DLD1 (cell line): ENCODE measurements around the gene CIT.
"Not testable (repeated sequence)": the region's sequence is repeated elsewhere in the genome, so short reads cannot be mapped to it uniquely, and the experiment has no call there.

Experiments
- in situ Hi-C: cut with HindIII; loops from 2 replicates; pipeline ENCODE4 v1.10.0; 2017; ENCODE audit warnings: low sequenced_read_pairs

CIT gene

DNA sequence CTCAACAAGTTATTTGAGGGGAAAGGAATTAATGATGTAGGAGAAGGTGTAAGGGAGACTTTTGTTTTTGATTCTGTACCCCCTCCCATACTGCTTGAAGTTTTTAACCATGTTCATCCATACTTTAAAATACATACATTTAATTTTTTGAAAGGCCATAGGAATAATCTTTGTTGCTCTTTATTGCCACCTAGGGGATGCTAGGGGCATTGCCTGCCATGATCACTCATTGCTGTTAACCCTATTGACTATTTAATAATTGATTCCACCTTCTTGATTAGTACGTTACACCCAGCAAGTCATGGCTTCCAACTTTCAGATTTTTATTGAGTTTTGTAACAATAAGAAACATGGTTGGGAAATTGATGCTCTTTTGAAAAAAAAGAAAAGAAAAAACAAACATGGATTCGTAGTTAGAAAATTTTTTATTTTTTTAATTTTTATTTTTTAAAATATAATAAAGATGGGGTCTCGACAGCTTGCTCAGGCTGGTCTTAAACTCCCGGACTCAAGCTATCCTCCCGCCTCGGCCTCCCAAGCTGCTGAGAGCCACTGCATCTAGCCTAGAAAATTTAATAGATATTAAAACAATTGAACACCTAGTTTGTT, 217.7 kb downstream of the CIT start:
- in situ Hi-C loops = no loop called here

DNA sequence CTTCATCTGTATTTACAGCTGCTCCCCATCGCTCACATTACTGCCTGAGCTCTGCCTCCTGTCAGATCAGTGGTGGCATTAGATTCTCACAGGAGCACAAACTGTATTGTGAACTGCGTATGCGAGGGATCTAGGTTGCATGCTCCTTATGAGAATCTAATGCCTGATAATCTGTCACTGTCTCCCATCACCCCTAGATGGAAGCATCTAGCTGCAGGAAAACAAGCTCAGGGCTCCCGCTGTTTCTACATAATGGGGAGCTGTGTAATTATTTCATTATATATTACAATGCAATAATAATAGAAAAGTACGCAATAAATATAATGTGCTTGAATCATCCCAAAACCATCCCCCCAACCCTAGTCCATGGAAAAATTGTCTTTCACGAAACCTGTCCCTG, 219.0 kb downstream of the CIT start:
- in situ Hi-C loops = not testable (repeated sequence)

DNA sequence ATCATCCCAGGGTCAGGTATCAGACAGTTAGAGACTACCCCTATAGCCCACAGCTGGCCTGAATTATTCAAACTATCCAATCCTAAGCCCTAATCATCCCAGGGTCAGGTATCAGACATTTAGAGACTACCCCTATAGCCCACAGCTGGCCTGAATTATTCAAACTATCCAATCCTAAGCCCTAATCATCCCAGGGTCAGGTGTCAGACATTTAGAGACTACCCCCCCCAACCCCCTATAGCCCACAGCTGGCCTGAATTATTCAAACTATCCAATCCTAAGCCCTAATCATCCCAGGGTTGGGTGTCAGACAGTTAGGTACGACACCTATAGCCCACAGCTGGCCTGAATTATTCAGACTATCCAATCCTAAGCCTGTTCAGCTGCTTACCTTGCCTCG, 220.1 kb downstream of the CIT start:
- in situ Hi-C loops = not testable (repeated sequence)

DNA sequence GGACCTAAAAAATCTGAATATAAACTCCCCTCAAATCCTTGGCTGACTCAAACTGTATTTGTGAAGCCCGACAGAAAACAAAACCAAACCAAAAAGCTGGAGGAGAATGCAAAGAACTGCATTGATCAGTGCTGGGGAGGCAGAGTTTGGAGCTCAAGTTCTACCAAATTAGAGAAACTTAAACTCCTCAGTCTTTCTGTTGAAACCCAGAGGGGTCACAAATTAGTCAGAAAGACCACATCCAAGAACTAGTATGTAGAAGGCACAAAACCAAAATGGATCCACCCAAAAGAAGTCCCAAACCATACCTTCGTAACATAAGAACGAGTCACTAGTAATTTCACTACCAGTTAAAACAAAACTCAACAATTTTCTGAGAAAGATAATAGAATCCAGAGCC, 224.5 kb downstream of the CIT start:
- in situ Hi-C loops = no loop called here

DNA sequence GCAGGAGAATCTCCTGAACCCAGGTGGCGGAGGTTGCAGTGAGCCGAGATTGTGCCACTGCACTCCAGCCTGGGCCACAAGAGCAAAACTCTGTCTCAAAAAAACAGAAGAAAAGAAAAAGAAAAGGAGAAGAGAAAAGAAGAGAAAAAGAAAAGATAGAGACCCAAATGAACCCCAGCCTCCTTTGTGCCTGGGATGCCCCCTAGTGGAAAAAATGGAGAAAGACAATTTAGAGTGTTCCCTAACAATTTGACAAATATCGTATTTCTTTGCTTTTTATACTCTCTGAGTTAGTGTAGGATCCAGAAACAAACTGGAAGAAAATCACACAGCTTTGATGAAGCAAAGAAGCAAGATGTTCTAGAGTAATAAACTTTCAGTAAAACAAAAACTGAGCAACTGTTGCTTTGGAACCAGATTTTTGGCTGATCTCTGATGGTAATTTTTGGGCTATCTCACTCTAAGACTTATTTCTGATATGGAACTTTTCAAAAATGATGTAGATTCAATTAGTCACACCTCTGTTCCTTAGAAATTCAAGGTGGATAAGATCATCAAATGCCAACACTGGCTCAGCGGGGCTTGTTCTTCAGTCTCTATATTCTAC, 227.8 kb downstream of the CIT start:
- in situ Hi-C loops = no loop called here

DNA sequence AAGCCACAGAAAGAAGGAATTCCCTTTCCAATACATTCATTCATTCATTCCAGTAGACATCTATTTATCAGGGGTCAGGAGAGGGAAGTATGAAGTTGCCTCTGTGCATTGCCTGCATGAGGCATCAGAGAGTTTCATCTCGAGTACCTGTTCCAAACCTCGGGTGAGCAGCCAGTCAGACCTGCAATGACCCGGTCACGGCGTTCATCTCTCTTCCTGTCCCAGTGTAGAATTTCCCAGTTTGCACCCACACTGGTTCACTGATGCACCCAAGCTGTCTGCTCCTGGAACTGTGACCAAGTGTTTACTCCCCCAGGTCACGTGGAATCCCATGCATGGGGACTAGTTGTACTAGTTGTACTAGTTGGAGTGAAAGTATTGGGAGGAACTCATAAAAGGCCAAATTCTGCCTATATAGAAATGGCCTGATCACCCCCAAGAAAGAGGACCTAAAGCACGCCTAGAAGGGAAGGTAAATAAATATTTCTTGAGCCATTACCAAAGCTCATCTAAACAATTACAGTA, 231.5 kb downstream of the CIT start:
- in situ Hi-C loops = no loop called here

DNA sequence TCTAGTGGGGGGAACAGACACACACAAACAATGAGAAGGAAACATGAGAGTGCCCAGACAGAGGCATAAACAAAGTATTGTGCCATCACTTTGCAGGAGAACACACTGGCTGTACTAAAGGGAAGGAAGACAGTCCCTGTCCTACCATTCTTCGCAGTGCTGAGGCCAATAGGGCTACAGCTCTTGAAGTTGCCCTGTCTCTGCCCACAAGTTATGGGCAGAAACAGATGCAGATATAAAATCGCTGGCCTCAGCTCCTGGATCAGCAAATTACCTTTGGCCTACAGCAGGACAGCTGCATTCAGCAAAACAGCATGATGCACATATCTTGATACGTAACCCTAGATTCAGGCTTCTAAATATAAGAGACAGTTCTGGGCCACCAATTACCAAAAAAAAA, 232.2 kb downstream of the CIT start:
- in situ Hi-C loops = no loop called here

DNA sequence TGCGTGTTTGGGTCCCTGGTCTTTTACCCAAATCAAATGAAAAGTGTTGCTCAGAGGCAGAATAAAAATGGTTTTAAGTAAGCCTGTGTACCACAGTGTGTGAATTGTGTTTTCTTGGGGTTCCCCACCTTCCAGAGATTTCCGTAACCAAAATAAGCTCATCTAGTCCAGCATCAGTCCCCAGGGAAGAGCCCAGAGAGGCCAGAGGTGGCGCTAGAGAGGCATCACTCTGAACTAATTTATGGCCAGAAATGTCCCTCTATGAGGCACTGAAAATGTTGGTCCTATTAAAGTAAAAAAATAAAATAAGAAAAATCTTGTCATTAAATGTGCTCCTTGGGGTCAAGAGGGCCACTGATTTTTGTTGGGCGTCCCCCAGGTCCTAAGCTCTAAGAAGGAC, 234.1 kb downstream of the CIT start:
- in situ Hi-C loops = no loop called here
